CD4-positive, alpha-beta T cell treated with Interleukin-6 for 4 hours (primary cell): Measurements from ENCODE around the gene ZNF215.
"Not testable (repeated sequence)": the region's sequence is repeated elsewhere in the genome, so short reads cannot be mapped to it uniquely, and the experiment has no call there.

Experiments used
- DNase-seq: peaks from one replicate; pipeline ENCODE4 v3.0.0-alpha.2; 2020; ENCODE audit warnings: mixed read lengths

ZNF215 gene

DNA sequence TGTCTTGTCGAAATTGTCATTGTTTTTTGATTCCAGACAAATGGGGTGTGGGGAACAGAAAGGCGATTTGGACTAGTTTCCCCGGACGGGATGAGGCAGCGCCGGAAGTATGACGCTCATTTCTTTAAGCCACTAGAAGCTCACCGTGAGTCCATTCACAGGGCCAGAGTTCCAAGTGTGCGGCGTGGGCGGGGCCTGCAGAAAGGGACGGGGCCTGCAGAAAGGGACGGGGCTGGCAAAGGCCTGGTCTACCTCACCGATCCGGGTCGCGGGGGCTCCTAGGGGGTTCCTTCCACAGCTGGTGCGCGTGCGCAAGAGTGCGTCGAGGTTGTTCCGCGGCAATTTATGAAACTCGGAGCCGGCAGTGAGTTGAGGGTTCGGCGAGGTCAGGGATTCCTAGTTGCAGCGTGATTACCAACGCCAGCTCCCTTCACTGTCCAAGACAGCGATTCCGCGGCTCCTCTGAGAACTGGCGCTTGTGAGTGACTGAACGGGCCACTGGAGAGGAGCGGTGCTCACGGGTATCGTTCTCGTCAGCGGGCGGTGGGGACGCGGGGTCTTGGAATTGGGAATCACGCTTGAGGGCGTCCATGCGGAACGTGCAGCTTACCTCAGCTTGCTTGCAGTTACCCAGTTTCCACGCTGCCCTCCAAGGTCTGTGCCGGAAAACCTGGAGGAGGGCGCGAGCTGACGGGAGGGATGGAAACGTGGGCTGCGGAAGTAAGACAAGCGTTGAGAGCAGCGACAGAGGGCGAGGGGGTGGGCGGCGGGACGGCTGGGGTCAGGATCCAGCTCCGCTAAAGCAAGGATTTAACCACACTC lies at the start of gene ZNF215:
Gene ZNF215, plus strand, starts transcription at position 219 of the 822 bp plus-strand sequence. CDS start 5,847 bp downstream, outside the sequence.
- DNase-seq, result peak; percentile 54

DNA sequence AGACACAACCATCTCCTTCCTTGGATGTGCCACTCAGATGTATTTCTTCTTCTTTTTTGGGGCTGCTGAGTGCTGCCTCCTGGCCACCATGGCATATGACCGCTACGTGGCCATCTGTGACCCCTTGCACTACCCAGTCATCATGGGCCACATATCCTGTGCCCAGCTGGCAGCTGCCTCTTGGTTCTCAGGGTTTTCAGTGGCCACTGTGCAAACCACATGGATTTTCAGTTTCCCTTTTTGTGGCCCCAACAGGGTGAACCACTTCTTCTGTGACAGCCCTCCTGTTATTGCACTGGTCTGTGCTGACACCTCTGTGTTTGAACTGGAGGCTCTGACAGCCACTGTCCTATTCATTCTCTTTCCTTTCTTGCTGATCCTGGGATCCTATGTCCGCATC lies 49.3 kb upstream of the ZNF215 start:
- DNase-seq, result no peak

DNA sequence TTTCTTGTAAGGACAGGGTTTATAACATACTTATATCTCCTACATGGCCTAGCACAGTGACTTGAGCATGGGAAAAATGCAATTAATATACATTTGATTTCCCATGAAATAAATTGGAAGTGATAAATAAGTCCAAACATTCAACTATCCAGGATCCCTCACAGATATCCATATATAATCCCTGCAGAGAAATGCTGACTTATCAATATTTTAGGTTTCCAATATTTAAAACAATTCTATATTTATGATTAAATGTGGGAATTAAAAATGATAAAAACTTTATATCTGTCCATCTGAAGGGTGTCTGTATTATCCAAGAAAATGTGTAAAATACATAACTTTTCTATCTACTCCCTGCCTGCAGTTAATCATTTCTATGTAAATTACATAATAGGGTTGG lies 43.5 kb upstream of the ZNF215 start:
- DNase-seq, result no peak

DNA sequence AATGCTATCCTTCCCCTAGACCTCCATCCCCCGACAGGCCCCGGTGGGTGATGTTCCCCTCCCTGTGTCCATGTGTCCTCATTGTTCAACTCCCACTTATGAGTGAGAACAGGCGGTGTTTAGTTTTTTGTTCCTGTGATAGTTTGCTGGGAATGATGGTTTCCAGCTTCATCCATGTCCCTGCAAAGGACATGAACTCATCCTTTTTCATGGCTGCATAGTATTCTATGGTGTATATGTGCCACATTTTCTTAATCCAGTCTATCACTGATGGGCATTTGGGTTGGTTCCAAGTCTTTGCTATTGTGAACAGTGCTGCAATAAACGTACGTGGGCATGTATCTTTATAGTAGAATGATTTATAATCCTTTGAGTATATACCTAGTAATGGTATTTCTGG lies 38.5 kb upstream of the ZNF215 start:
- DNase-seq, result not testable (repeated sequence)

DNA sequence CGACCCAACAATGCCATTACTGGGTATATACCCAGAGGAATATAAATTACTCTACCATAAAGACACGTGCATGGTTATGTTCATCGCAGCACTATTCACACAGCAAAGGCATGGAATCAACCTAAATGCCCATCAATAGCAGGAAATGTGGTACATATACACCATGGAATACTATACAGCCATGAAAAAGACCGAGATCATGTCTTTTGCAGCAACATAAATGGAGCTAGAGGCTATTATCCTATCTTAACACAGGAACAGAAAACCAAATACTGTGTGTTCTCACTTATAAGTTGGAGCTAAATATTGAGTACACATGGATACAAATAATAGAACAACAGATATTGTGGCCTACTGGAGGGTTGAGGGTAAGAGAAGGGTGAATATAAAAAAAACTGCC lies 37.4 kb upstream of the ZNF215 start:
- DNase-seq, result no peak

DNA sequence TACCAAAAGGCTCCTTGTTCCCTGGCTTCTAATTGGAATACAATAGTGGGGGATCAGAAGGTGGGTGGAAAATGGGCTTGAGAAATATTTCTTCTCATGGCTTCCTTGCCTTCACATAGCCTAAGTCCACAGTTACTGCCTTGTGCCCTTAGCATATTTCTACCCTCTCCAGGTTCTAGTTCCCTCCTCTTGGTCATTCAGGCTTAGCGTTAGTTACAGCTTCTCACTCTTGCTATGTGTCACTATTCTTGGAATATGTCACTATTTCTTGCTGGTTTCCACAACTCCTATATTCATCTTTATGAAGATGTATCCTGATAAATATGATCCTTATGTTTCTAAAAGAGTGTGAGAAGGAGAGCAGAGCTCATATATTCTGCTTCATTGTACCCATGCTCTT lies 36.4 kb upstream of the ZNF215 start:
- DNase-seq, result no peak

DNA sequence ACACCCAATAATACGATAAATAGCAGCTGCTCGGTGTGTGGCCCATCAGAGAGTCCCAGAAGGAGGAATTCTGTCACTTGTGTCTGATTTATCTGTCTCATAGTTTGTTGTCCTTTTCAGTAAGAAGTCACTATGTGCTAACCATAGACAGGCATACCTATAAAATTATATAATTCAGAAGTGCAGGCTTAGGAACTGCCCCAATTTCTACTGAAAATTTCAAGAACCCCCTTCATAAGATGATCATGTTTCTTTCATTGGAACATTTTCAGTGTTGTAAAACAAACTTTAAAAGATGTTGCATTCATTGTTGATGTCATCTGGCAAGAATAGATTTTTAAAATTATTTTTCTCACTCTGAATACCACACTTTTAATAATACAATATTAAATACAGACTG lies 33.8 kb upstream of the ZNF215 start, which contains the start of gene OR2D2:
Gene OR2D2, minus strand, starts transcription at position 101 of the 400 bp plus-strand sequence. Its CDS starts 0 bp downstream, at position 101.
- no peak for DNase-seq

DNA sequence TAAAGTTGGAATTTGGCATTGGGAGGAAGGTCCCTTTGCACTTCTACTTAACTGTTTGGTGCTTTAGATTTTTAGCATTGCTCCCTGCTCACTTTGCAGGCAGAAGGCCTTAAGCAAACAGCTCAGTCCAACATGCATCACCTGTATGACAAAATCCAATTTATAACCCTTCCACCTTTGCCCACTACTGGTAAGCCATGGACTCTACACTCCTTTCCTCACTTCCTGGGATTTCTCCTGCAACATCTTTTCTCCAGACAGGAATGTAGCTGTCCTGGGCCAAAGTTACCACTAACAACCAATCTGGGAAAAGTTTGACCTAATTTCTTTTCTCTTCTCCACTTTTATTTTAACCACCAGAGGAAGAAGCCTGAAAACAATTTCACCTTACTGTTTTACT lies 32.1 kb upstream of the ZNF215 start:
- no peak for DNase-seq

DNA sequence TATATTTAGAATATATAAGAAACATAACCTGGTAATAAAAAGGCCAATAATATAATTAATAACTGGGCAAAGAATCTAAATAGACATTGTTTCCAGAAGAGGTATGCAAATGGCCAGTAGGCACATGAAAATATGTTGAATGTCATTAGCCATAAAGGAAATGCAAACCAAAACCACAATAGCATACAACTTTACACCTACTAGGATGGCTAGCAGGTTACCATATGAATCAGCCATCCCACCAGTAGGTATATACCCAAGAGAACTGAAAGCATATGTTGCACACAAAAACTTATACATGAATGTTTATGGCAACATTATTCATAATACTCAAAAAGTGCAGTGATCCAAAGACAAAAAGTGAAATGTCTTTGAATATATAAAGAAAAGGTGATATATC lies 31.2 kb upstream of the ZNF215 start:
- DNase-seq, result no peak

DNA sequence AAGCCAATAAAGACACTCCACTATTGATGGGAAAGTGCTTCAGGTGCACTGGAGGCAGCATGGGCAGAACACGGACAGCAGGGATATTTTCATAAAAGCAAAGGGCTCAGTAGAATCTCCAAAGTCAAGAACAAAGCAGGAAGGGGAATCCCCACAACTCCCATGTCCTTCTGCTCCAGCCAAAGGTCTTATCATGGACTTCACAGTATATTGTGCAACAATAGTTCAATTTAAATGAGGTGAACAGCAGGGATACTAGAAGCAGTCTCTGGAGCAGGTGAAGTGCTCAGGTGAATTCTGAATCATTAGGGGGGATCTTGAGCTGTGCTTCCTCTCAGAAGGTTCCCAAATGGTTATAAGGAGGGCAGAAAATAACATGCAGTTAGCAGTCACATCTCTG lies 27.3 kb upstream of the ZNF215 start:
- no peak for DNase-seq

DNA sequence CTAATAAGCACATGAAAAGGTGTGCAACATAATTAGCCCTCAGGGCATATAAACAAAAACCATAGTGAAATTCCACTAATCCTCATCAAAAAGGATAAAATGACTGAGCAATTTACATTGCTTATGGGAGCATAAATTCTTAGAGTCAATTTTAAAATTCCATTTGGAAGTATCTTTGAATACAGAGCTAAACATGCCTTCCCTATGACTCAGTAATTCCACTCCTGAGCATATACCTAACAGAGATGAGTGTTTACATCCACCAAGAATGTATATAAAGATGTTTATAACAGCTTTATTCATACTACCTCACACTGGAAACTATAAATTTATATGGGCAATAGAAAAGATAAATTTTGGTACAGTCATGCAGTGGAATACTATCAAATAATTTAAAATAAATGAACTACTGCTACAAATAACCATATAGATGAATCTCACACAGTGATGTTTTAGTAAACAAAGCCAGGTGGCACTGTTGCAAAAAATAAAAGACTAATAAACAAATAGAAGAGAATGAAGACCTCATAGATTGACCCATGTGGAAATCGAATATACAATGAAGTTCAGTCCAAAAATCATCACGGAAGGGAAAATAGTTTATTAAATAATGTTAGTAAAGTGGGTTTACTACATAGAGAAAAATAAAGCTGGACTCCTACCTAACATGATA lies 25.8 kb upstream of the ZNF215 start:
- DNase-seq, result no peak

DNA sequence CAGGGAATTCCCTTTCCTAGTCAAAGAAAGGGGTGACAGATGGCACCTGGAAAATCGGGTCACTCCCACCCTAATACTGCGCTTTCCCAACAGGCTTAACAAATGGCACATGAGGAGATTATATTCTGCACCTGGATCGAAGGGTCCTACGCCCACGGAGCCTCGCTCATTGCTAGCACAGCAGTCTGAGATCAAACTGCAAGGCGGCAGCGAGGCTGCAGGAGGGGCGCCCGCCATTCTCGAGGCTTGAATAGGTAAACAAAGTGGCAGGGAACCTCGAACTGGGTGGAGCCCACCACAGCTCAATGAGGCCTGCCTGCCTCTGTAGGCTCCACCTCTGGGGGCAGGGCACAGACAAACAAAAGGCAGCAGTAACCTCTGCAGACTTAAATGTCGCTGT lies 21.4 kb upstream of the ZNF215 start:
- not testable (repeated sequence) for DNase-seq

DNA sequence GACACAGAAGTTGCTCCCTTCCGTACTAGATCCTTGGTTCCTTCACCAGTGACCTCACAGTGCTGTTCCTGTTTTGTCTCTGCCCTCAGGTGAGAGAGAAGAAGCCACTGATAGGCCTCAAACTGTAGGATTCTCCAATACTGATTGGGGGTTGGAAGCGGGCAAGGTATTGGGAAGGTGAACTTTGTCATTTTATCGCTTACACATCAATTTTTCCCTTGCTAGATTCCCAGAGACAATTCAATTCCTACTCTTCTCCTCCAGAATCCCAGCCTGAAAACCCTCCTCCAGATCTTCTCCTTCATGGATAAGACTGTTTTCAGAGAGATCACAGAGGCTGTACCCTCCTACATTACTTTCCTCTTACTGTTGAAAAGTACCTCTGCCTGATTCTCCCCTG lies 14.8 kb upstream of the ZNF215 start:
- DNase-seq, result no peak

DNA sequence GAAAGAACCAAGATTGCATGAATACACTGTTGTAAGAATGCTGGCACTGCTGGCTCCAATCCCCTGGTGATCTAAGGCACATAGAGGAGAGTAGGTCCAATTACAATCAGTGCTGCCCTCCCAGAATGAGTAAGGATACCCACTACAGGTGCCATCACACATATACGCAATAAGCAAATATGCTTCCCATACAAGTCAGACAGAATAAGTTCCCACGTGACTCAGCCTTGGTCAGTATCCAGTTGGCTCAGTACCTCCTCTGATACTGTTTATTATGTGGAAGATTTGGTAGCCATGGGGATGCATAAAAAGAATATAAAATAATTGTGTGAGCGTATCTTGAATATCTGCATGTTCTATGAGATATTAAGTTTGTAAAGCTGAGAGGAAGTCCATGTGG lies 14.3 kb upstream of the ZNF215 start:
- no peak for DNase-seq

DNA sequence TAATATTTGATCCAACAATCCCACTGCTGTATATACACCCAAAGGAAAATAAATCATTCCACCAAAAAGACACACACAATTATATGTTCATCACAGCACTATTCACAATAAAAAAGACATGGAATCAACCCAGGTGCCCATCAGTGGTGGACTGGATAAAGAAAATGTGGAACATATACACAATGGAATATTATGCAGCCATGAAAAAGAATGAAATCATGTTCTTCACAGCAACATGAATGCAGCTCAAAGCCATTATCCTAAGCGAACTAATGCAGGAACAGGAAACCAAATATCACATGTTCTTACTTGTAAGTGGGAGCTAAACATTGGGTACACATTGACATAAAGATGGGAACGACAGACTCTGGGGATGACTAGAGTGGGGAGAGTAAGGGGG lies 6.5 kb upstream of the ZNF215 start:
- DNase-seq, result no peak

DNA sequence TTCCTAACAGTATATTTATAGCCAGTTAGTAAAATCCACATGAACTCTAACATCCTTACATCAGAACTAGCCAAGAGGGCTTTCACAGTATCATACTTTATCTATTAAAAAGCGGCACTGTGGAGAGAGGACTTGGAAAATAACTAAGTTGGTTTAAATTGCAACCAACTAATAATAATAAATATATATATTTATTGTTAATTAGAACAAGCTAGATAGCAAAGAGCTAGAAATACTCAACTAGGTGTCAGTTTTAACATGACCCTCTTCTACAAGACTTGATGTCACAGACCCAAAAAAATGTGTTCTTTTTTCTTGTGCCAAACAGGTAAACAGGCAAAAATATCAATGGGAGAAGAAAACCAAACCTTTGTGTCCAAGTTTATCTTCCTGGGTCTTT lies 5.5 kb upstream of the ZNF215 start, which contains the start of gene OR2D3:
Gene OR2D3, plus strand, starts transcription at position 301 of the 400 bp plus-strand sequence. Its CDS starts 0 bp downstream, at position 301.
- DNase-seq, result no peak

DNA sequence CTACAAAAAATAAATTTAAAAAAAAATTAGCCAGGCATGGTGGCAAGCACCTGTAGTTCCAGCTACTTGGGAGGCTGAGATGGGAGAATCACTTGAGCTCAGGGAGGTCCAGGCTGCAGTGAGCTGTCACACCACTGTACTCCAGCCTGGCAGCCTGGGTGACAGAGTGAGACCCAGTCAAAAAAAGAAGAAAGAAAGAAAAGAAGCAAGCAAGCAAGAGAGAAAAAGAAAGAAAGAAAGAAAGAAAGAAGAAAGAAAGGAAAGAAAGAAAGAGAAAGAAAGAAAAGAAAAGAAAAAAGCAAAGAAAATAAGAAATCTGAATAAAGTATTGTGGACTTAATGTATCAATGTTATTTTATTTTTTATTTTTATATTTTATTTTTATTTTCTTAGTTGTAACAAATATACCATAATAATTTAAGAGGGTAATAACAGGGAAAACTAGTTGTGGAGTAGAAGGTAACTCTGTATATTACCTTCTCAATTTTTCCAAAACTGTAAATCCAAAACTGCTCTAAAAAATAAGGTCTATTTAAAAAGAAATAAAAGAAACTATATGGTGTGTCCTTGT lies 1.1 kb upstream of the ZNF215 start:
- no peak for DNase-seq

DNA sequence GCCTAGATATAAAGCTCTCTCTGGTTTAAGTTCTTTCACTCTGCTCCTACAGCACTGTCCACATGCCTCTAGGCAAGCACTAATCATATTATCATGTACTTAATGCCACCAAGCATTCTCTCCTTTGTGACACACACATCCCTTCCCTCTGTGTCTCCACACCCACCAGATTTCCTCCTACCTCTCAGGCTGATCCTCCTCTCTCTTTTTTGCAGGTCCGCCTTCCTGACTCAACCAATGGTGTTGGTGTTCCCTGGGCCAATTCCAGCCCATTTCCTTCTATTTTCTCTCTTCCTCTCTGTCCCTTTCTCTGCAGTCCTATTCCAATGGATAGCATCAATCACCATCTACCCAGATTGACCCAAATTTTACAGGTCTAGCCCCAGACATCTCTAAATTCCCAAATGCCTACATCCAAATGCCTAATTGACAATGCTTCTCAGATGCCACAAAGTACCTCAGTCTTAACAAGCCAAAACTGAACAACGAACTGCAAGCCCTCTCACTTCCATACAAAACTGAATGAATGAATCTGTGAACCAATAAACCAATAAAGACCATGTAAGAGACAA lies 504 bp upstream of the ZNF215 start:
- DNase-seq, result no peak

DNA sequence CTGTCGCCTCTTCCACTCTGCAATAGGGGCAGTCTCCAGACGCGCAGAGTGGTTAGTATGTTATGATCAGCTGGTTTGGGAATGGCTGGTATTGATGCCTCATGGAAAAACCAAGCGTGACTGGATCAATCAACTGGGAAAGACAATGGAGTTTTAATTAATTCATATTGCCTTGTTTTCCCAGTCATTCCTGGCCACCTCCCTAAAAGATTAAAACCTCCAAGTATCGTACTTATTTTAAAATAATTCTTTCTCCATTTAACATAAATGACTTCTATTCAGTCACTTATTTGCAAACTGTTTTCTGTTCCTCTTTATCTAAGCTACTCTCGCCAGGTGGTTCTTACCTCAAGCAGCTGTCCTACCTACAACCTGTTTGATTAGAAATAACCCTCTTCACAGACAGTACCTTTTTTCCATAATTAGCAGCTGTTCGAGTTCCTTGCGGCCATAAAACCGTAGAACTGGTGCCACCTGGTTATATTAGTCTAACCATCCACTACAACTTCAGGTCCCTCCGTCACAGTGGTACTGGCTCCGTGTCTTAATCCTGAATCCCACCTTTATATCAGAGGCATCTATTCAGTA lies 898 bp downstream of the ZNF215 start:
- DNase-seq, result no peak

DNA sequence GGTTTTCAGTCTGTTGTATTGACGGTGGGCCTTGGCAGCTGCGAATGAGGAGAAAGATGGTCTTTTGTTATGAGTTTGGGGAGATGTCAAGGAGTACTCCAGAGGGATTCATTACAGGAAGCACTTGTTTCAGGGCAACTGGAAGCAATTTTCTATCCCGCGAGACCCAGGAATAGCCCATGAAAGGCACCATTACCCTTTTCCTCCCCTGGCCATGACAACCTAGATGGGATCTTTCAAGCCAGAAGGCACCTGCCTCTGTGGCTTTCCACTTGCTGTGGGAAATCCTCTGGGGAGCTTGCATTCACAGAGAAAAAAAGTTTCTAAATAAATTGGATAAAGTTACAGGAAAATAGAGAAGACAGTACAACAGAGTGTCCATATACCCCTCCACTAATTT lies 2.7 kb downstream of the ZNF215 start:
- no peak for DNase-seq

DNA sequence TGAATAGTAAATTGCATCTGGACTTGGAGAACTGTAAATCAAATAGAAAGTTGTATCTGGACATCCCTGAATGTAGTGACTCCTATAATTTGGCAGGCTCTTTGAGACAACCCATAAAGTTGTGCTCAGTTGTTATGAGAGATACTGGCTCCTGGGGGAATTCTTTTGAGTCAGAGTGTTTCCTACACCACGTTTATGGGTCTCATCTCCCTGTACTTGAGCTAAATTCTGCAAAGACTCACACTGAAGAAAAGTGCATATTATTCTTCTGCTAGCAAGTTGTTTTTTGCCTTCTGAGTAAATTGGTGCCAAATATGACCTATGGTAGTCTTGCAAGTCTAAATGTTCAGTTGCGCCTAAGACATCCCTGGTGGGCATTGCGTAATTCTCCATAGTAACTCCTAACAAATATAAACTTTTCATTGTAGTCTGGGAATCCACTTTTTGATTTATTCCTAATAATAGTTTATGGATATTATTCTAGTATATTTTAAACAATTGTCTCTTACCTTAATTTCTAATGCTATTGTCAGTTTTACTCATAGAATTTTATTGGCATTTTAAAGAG lies 5.0 kb downstream of the ZNF215 start:
- no peak for DNase-seq

DNA sequence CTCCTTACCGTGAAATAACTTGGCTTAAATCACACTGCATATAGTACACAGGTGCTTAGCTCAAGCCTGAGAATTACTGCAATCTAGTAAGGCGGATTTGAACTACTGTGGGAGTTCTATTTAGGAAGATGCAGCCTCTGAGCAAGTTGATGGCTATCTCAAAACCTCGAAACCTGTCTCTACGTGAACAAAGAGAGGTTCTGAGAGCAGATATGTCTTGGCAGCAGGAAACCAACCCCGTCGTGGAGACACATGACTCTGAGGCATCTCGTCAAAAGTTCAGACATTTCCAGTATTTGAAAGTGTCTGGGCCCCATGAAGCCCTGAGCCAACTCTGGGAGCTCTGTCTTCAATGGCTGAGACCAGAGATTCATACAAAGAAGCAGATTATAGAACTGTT lies 5.9 kb downstream of the ZNF215 start:
- peak; percentile 5 for DNase-seq

DNA sequence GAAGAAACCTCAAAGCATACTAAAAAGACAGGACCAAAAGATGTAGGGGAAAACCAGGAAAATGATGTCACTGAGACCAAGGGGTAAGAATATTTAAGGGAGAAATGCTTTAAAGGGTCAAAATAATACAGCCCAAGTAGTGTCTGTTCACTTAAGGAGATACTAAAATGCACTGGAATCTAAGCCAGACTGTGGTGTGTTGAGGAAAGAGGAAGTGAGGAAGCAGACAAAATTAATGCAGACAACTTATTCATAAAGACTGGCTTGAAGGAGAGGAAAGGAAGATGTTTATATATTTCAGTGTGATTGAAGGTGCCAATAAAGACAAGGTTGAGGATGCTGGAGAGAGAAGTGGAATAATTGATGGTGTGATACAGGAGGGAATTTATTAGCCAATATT lies 15.7 kb downstream of the ZNF215 start:
- no peak for DNase-seq
